ENCODE results near the gene POFUT2.

GRCh38 chr21:45296638-45297037, 8.9 kb upstream of the POFUT2 start:
- TF ChIP-seq CTCF (IDR thresholded peaks at IDR 0.05; ENCODE audit: low read length), result no peak
- TF ChIP-seq EZH2 (IDR thresholded peaks at IDR 0.05; ENCODE audit: borderline replicate concordance, low read length), result no peak

Measured in OCI-LY1 (cell line).